NCI-H446 (cell line): Measurements from ENCODE around the gene SEPTIN1.
"Not testable (repeated sequence)": the region's sequence is repeated elsewhere in the genome, so short reads cannot be mapped to it uniquely, and the experiment has no call there.

Experiments
- DNase-seq, 2 experiments: peaks; one replicate each; lab custom pipeline; 2025; lab: John Stamatoyannopoulos, UW

Gene SEPTIN1

GRCh38 chr16:30401768-30402425 is 19.5 kb upstream of the SEPTIN1 start:
- DNase-seq = no peak

DNA sequence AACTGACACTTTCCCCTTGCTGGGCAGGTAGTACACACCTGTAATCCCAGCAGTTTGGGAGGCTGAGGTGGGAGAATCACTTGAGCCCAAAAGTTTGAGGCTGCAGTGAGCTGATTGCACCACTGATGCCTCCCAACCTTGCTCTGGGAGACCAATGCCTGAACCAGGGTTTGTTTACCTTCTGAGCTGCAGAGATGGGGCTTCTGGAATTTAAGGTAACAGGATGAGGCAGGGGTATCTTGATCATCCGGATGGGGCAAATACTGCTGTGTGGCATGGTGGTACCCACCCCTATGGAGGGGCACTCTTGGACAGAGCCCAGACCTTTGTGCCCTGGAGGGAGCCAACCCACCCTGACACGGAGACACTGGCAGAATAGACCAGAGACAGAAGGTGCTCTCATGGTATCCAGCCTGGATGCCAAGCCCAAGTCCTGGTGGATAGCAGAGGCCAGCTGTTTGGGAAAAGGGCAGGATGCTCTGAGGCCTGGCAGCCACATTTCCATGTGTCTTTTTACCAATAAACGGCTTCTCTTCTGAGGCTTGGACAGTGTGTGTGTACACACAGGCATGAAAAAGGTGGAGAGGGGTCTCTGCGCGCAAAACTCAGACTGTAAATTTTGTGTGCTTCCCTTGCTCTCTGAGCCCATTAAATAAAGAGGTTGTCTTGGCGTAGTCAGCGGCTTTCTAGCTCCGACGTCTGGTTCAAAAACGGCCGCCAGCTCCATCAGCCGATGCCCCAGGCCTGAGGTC is 17.2 kb upstream of the SEPTIN1 start:
- no peak for DNase-seq

GRCh38 chr16:30398661-30399434 is 16.5 kb upstream of the SEPTIN1 start:
- no peak for DNase-seq

DNA sequence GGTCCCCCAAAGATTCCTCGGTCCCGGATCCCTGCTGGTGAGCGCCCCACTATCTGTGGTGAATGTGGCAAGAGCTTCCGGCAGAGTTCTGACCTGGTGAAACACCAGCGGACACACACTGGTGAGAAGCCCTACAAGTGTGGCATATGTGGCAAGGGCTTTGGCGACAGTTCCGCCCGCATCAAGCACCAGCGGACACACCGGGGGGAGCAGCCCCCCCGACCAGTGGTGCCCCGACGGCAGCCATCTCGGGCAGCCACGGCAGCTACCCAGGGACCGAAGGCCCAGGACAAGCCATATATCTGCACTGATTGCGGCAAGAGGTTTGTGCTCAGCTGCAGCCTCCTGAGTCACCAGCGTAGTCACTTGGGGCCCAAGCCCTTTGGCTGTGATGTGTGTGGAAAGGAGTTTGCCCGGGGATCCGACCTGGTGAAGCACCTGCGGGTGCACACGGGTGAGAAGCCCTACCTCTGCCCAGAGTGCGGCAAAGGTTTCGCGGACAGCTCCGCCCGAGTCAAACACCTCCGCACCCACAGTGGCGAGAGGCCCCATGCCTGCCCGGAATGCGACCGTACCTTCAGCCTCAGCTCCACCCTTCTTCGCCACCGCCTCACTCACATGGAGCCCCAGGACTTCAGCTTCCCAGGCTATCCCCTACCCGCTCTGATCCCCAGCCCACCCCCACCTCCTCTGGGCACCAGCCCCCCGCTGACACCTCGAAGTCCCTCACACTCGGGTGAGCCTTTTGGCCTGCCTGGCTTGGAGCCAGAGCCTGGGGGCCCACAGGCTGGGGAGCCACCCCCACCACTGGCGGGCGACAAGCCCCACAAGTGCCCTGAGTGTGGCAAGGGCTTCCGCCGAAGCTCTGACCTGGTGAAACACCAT is 15.7 kb upstream of the SEPTIN1 start:
- DNase-seq = no peak

- no peak for DNase-seq
These were observed 14.7 kb upstream of the SEPTIN1 start for GRCh38 chr16:30397056-30397455.

GRCh38 chr16:30396627-30397026 is 14.3 kb upstream of the SEPTIN1 start:
- not testable (repeated sequence) for DNase-seq

GRCh38 chr16:30395992-30396585 is 13.7 kb upstream of the SEPTIN1 start:
- DNase-seq = no peak

DNA sequence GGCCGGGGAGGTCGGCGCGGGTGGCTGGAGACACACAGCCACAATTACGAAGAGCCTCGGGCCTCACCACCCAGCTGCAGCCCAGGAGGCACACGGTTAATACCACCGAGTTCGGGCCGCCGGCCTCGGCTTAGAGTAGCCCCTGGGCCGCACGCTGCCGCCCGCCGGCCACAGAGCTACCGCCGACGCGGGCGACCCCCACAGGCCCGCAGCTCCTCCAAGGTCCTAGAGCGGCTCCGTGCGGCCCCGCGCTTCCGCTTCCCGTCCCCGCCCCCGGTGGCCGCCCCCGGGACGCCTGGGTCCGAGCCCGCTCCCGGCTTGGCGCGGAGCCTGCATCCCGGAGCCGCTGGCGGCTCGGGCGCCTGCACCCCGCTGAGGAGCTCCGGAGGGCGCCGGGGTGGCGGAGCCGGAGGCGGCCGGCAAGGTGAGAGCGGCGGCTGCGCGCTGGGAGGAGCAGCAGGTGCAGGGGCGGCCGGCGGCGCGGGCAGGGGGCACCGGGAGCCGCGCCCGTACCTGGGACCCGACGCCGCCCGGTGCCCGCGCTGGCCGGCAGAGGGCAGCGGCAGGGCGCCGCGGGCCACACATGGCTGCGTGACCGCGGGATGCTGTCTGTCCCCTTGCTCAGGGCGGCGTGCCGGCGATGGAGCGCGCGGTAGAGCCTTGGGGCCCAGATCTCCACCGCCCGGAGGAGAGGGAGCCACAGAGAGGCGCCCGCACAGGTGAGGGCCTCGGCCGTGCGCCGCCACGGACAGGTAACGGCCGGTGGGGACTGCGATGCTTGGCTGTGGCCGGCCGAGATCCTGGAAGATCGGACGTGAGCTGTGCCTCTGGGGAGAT is 13.0 kb upstream of the SEPTIN1 start, which contains the start of gene ZNF48:
Gene ZNF48, plus strand, starts transcription at position 266 of the 837 bp plus-strand sequence. Its CDS starts 375 bp downstream, at position 641.
- peak; percentile 61 to 90 for DNase-seq

DNA sequence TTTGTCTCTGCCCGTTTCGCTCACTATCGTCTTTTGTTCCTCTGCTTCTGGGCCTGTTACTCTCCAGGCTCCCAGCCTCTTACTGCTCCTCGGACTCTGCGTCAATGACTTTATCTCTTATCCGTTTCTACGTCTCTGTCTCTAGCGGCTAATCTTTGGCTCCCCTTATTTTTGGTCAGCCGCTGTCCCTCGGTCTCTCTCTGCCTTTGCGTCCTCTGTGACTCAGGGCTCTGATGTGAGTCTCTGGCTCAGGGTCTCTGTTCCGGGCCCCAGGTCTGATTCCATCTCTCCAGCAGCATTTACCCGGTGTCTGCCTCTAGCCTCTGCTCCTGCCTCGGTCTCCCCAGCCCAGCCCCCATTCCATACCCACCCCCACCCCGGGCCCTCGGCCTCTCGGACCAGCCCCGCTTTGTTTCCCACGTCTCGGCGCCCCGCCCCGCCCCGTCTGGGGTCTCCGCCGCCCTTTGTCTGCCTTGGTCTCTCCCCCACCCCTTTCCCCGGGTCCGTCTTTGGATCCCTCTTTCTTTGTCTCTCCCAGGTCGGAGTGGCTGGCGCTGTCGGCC is 12.3 kb upstream of the SEPTIN1 start:
- DNase-seq = no peak

- DNase-seq = no peak
These were observed 1.2 kb upstream of the SEPTIN1 start for GRCh38 chr16:30383521-30383920.

- no peak for DNase-seq
These were observed 895 bp downstream of the SEPTIN1 start for GRCh38 chr16:30381291-30382041.

GRCh38 chr16:30380803-30381208 is 1.6 kb downstream of the SEPTIN1 start:
- DNase-seq = no peak

DNA sequence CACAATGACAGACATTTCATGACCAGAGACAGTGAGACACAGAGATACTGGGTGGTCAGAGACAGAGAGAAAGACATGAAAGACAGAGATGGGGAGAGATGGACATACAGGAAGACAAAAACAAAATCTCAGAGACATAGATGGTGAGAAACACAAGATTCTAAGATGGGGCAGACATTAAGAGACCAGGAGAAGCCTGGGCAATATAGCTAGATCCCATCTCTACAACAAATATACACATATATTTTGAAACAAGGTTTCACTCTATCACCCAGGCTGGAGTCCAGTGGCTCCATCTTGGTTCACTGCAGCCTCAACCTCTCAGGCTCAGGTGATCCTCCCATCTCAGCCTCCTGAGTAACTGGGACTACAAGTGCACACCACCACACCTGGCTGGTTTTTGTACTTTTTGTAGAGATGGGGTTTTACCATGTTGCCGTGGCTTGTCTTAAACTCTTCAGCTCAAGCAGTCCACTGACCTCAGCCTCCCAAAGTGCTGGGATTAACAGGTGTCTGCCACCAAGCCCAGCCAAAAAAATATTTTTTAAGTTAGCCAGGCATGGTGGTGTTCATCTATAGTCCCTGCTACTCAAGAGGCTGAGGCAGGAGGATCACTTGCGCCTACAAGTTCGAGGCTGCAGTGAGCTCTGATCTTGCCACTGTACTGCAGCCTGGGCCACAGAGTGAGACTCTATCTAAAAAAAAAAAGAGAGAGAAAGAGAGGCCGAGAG is 2.1 kb downstream of the SEPTIN1 start:
- no peak for DNase-seq

DNA sequence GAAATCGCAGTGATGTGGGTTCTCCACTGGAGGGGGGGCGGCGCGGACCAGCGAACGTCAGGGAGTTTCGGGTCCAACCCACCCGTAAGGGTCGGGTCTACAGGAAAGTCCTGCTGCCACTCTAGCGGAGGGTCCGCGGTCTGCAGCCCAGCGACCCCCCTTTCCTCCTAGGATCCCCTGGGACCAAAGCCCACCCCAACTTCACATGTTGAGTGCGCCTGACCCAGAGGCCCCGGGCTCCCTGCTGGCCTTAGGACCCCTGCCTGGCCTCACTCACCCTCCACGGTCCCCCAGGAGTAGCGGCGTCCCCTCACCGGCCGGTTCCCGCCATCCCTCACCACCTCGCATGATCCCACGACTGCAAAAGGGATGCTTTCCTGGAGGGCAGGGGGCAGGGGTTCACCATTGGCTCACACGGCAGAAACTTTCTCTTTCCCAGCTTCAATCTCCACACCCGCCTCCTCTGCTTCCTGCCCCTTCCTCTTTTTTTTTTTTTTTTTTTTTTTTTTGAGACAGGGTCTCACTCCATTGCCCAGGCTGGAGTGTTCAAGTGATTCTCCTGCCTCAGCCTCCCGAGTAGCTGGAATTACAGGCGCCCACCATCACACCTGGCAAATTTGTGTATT is 3.1 kb downstream of the SEPTIN1 start:
- DNase-seq = no peak

GRCh38 chr16:30378236-30379157 is 3.9 kb downstream of the SEPTIN1 start:
- DNase-seq = peak; percentile 89 to 97

- DNase-seq = peak; percentile 61 to 73
These were observed 4.5 kb downstream of the SEPTIN1 start for GRCh38 chr16:30377812-30378235.
